Measurements from ENCODE around the gene HERC2.

HERC2 gene

DNA sequence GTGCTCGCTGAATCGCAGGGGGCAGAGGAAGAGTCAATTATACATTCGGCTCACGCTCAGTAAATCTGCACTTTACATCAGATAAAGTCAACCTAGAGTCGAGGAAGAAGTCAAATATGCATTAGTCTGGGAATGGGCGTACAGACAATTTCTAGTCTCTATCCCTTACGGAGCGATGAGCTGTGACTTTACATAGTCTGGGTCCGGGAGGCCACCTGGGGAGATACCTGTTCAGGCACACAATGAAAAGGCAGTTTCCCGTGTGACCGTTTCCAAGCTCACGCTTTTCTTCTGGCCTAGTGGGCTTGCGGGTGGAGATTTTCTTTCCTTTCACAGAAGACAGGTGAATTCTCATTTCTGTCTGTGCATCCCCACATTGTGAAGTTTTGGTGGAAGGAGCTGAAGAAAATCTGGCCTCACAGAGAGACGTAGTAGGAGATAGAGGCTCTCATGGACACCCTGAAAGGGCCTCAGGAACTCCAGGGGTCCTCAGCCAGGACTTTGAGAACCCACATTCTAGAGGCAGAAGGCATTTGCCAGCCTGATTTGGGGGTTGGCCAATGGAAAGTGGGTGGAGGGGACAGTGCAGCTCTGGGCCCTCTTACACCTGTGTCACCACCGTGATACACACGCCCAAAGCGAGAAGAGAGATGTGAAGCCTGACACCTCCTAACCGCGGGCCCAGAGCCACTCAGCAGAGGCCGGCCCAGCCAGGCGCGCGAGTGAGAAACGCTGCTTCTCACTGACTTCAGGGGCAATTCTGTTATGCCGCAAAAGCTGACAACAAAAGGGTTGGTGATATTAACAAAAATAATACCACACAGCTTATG lies 212.1 kb downstream of the HERC2 start:
- TF ChIP-seq, protein P1, sequence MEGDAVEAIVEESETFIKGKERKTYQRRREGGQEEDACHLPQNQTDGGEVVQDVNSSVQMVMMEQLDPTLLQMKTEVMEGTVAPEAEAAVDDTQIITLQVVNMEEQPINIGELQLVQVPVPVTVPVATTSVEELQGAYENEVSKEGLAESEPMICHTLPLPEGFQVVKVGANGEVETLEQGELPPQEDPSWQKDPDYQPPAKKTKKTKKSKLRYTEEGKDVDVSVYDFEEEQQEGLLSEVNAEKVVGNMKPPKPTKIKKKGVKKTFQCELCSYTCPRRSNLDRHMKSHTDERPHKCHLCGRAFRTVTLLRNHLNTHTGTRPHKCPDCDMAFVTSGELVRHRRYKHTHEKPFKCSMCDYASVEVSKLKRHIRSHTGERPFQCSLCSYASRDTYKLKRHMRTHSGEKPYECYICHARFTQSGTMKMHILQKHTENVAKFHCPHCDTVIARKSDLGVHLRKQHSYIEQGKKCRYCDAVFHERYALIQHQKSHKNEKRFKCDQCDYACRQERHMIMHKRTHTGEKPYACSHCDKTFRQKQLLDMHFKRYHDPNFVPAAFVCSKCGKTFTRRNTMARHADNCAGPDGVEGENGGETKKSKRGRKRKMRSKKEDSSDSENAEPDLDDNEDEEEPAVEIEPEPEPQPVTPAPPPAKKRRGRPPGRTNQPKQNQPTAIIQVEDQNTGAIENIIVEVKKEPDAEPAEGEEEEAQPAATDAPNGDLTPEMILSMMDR (conservative IDR thresholded peaks at IDR 0.05; ENCODE audit: low read depth, low read length): no peak
- Histone ChIP-seq H3K4me3 (IDR thresholded peaks at IDR 0.05; ENCODE audit: insufficient read depth, low read depth, low read length) (no peak overlapping the region), H3K9ac (no peak overlapping the region), H3K4me1 (ENCODE audit: low read depth, poor library complexity, severe bottlenecking) (no peaks in the 10 kb centered on the region), H3K27me3 (ENCODE audit: insufficient read depth, low read depth) (no peaks in the 10 kb centered on the region), H3K36me3 (ENCODE audit: insufficient read depth) (no peaks in the 10 kb centered on the region), H3K4me2 (no peak overlapping the region), H2AFZ (ENCODE audit: low read depth) (no peak overlapping the region), H3K27ac (no peak overlapping the region), H4K20me1 (ENCODE audit: insufficient read depth) (no peaks in the 10 kb centered on the region), H3K79me2 (ENCODE audit: insufficient read depth, low read depth) (no peaks in the 10 kb centered on the region)

DNA sequence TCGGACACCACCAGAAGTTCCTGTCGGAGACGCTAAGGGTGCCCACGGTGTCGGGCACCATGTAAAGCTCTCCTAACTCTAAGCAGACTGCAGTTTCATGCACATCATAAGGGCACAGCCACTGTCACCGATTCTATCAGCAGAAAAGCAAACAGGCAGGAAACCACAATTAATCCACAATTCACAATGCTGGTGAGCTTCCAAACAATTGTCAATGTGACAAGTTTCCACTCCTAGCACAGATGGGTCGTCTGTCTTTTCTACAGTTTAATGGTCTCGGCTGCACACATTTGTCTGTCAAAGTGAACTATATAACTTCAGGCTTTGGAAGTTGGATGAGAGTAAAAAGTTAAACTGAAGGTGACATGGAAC lies 214.1 kb downstream of the HERC2 start:
- H3K79me2 ChIP-seq (ENCODE audit: insufficient read depth, low read depth): no peaks in the 10 kb centered on the region
- H3K36me3 ChIP-seq (ENCODE audit: insufficient read depth): no peaks in the 10 kb centered on the region
- no peaks in the 10 kb centered on the region for H3K27me3 ChIP-seq (ENCODE audit: insufficient read depth, low read depth)
- H3K4me3 ChIP-seq (IDR thresholded peaks at IDR 0.05; ENCODE audit: insufficient read depth, low read depth, low read length): no peak overlapping the region
- H3K4me2 ChIP-seq: no peak overlapping the region
- TF ChIP-seq, protein P1 (conservative IDR thresholded peaks at IDR 0.05; ENCODE audit: low read depth, low read length): no peak
- no peak overlapping the region for H2AFZ ChIP-seq (ENCODE audit: low read depth)
- H3K4me1 ChIP-seq (ENCODE audit: low read depth, poor library complexity, severe bottlenecking): no peaks in the 10 kb centered on the region
- no peaks in the 10 kb centered on the region for H4K20me1 ChIP-seq (ENCODE audit: insufficient read depth)
- no peak overlapping the region for H3K27ac ChIP-seq
- H3K9ac ChIP-seq: no peak overlapping the region

DNA sequence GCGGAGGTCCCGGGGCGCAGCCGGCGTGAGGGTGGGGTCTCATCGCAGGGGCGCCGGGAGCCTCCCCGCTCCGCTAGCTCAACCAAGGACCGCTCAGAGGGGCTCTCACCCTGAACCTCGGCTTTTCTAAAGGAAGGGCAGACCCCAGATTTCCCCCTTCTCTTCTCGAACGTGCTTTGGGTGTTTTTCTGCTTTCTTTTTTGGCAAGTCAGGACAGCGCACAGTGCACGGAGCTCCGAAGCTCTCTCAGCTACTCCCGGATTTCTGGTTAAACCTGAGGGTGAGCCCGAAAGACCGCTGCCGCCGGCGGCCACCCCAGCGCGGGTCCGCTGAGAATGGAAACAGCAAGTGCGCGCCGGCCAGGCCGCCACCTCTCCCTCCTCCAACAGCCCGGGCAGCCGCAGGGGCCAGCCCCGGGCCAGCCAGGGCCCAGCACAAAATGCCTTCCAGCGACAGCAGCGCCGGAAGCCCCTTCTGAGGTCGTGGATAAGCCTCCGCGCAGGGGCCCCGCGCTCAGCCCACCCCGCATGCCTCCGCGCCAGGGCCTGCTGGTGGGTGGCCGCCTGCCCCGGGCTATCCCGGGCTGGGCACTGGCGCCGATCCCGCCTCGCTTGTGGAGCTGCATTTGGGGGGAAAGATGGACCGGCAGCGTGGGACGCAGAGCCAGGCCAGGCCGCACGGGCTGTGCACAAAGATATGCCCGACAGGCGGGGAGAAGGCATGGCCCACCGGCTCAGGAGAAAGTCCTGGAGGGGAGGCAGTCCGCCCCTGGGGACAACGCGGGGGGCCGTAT lies 214.7 kb downstream of the HERC2 start:
- no peaks in the 10 kb centered on the region for H3K4me1 ChIP-seq (ENCODE audit: low read depth, poor library complexity, severe bottlenecking)
- no peak overlapping the region for H3K9ac ChIP-seq
- no peaks in the 10 kb centered on the region for H3K27me3 ChIP-seq (ENCODE audit: insufficient read depth, low read depth)
- no peaks in the 10 kb centered on the region for H3K36me3 ChIP-seq (ENCODE audit: insufficient read depth)
- H3K4me3 ChIP-seq (IDR thresholded peaks at IDR 0.05; ENCODE audit: insufficient read depth, low read depth, low read length): no peak overlapping the region
- TF ChIP-seq, protein P1 (conservative IDR thresholded peaks at IDR 0.05; ENCODE audit: low read depth, low read length): no peak
- H4K20me1 ChIP-seq (ENCODE audit: insufficient read depth): no peaks in the 10 kb centered on the region
- no peak overlapping the region for H3K4me2 ChIP-seq
- no peak overlapping the region for H2AFZ ChIP-seq (ENCODE audit: low read depth)
- H3K79me2 ChIP-seq (ENCODE audit: insufficient read depth, low read depth): no peaks in the 10 kb centered on the region
- no peak overlapping the region for H3K27ac ChIP-seq

DNA sequence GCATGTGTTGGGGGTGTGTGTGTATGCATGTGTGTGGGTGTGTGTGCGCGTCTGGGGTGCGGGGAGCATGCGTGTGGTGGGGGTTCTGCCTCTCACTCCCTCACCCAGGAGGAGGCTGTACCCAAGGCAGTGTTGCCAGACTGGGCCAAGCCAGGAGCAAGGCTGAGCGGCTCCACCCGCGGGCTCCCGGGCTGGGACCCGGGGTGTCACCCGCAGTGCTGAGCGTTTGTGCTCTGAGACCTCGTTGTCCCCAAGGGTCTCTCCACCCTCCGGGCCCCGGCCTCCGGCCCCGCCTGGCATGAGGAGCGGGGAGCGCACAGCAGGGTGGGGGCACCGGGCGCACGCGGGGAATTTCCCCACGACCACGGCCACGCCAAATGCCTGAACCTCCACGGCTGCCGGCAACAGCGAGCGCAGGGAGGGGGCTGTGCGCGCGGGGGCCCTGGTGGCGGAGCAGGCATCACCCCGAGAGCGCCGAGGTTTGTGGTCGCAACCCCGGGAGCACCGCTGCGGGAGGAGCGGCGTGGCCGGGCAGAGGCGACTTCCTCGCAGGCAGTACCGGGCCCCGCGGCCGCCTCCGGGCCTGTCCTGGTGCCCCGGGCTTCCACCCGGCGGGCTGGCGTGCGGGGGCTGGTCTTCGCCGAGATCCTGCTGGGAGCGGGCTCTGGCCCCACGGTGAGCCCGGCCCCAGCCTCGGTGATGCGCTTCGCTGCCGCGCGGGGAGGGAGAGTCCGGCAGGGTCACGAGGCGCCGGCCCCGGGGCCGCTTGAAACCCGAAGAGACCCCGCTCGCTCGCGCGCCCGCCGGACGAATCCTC lies 215.5 kb downstream of the HERC2 start:
- Histone ChIP-seq H3K4me1 (ENCODE audit: low read depth, poor library complexity, severe bottlenecking) (no peaks in the 10 kb centered on the region), H2AFZ (ENCODE audit: low read depth) (no peak overlapping the region), H3K4me3 (IDR thresholded peaks at IDR 0.05; ENCODE audit: insufficient read depth, low read depth, low read length) (no peak overlapping the region), H3K36me3 (ENCODE audit: insufficient read depth) (no peaks in the 10 kb centered on the region), H3K79me2 (ENCODE audit: insufficient read depth, low read depth) (no peaks in the 10 kb centered on the region), H3K4me2 (no peak overlapping the region), H3K27ac (no peak overlapping the region), H4K20me1 (ENCODE audit: insufficient read depth) (no peaks in the 10 kb centered on the region), H3K27me3 (ENCODE audit: insufficient read depth, low read depth) (no peaks in the 10 kb centered on the region), H3K9ac (no peak overlapping the region)
- TF ChIP-seq, protein P1 (conservative IDR thresholded peaks at IDR 0.05; ENCODE audit: low read depth, low read length): no peak

Data from KMS-11 (cell line).